SK-N-SH (cell line): ENCODE measurements around the gene SLC7A6. TPM values are rescaled to one million over a fixed set of nuclear protein-coding genes. Genes with fewer than 3 reads are reported as not detected.

Experiments
- CTCF ChIA-PET: fragments of 300-600, 350-600 bp; formaldehyde crosslinking; extraction: SDS; loops from one replicate; lab custom pipeline; 2021; lab: Yijun Ruan, JAX
- POLR2A ChIA-PET: fragments of 350-600 bp; sonication (Branson Sonifier 250); formaldehyde crosslinking; extraction: SDS; loops from one replicate; lab custom pipeline; 2020; ENCODE audit warnings: antibody characterized with exemption, inconsistent platforms; lab: Yijun Ruan, JAX
- DNase-seq: peaks from one replicate; pipeline ENCODE4 v3.0.0; 2012
- H2AFZ ChIP-seq: fragments of 200-600 bp; sonication (generic); 2 replicates; pipeline ENCODE4 v1.8.1; 2016; ENCODE audit warnings: antibody characterized with exemption, mild to moderate bottlenecking, low read depth
- H3F3A ChIP-seq: fragments of 200-600 bp; sonication (generic); replicated peaks from 2 replicates; pipeline ENCODE3; 2016; ENCODE audit warnings: antibody characterized with exemption, mild to moderate bottlenecking; ENCODE audit not compliant: insufficient read depth
- H3K27ac ChIP-seq, 2 experiments: fragments of 200-500 bp in 1 of 2; fragments of 200-600 bp in 1 of 2; sonication (Bioruptor generic) in 1 of 2; sonication (generic), shearing (Covaris generic) in 1 of 2; 2 replicates each; pipeline versions ENCODE4 v1.5.1 to v1.6.1; 2014 to 2016; ENCODE audit warnings: low read depth in 2 of 2, inconsistent platforms in 1 of 2, low read length in 1 of 2, mild to moderate bottlenecking in 1 of 2, mixed read lengths in 1 of 2
- H3K27me3 ChIP-seq: fragments of 200-600 bp; sonication (generic), shearing (Covaris generic); 2 replicates; pipeline ENCODE4 v1.6.1; 2016; ENCODE audit warnings: mixed run types; ENCODE audit not compliant: insufficient read depth
- H3K36me3 ChIP-seq, 2 experiments: fragments of 200-500 bp in 1 of 2; fragments of 200-600 bp in 1 of 2; sonication (Bioruptor generic) in 1 of 2; sonication (generic) in 1 of 2; replicated peaks in 1 of 2; 2 replicates each; pipeline versions ENCODE3 to v1.5.1; 2014 to 2016; ENCODE audit warnings: low read length in 1 of 2, mild to moderate bottlenecking in 1 of 2; ENCODE audit not compliant: insufficient read depth in 2 of 2, control insufficient read depth in 1 of 2
- H3K4me1 ChIP-seq, 2 experiments: fragments of 200-500 bp in 1 of 2; fragments of 200-600 bp in 1 of 2; sonication (Bioruptor generic) in 1 of 2; sonication (generic), shearing (Covaris generic) in 1 of 2; 2 replicates each; pipeline versions ENCODE4 v1.5.1 to v1.6.1; 2014 to 2016; ENCODE audit warnings: low read depth in 1 of 2, low read length in 1 of 2, mixed run types in 1 of 2; ENCODE audit not compliant: insufficient read depth in 2 of 2, control insufficient read depth in 1 of 2
- H3K4me2 ChIP-seq: fragments of 200-600 bp; sonication (generic), shearing (Covaris generic); 2 replicates; pipeline ENCODE4 v1.6.1; 2017; ENCODE audit warnings: mixed run types
- H3K4me3 ChIP-seq, 2 experiments: fragments of 200-500 bp in 1 of 2; fragments of 200-600 bp in 1 of 2; sonication (Bioruptor generic) in 1 of 2; sonication (generic), shearing (Covaris generic) in 1 of 2; 2 replicates each; pipeline versions ENCODE4 v1.5.1 to v1.8.1; 2014 to 2016; ENCODE audit warnings: low read depth in 2 of 2, inconsistent platforms in 1 of 2, low read length in 1 of 2, mild to moderate bottlenecking in 1 of 2, mixed read lengths in 1 of 2, moderate library complexity in 1 of 2
- H3K79me2 ChIP-seq: fragments of 200-600 bp; sonication (generic); 2 replicates; pipeline ENCODE4 v1.8.1; 2017; ENCODE audit warnings: mild to moderate bottlenecking; ENCODE audit not compliant: insufficient read depth
- H3K9ac ChIP-seq: fragments of 200-600 bp; sonication (generic); 2 replicates; pipeline ENCODE4 v1.6.1; 2017; ENCODE audit warnings: mixed run types
- H3K9me2 ChIP-seq: fragments of 200-600 bp; sonication (generic); 2 replicates; pipeline ENCODE4 v1.6.1; 2017; ENCODE audit warnings: mixed run types
- H3K9me3 ChIP-seq: fragments of 200-600 bp; sonication (generic); 2 replicates; pipeline ENCODE4 v1.6.1; 2017; ENCODE audit warnings: mixed run types, mild to moderate bottlenecking, moderate library complexity
- H4K20me1 ChIP-seq: fragments of 200-600 bp; sonication (generic); 2 replicates; pipeline ENCODE4 v1.6.1; 2017; ENCODE audit warnings: mild to moderate bottlenecking, mixed run types; ENCODE audit not compliant: insufficient read depth
- FOXJ3 ChIP-seq: sonication (generic); formaldehyde crosslinking; IDR thresholded peaks from 2 replicates; pipeline ENCODE4 v1.5.1; 2020; ENCODE audit warnings: mild to moderate bottlenecking, missing genetic modification reagents
- MAX ChIP-seq: IDR thresholded peaks from 2 replicates; pipeline ENCODE4 v1.4.0; 2012; ENCODE audit warnings: low read depth
- RAD21 ChIP-seq: IDR thresholded peaks from 2 replicates; pipeline ENCODE4 v1.6.1; 2012; ENCODE audit warnings: mild to moderate bottlenecking, low read length
- REST ChIP-seq: IDR thresholded peaks from 2 replicates; pipeline ENCODE4 v1.6.1; 2012; ENCODE audit warnings: mild to moderate bottlenecking, low read depth, low read length, moderate library complexity
- TAF1 ChIP-seq: IDR thresholded peaks from 2 replicates; pipeline ENCODE4 v1.6.1; 2012; ENCODE audit warnings: low read depth, mild to moderate bottlenecking, low read length, moderate library complexity, borderline replicate concordance
- WGBS: methylation state at CpG from one replicate; pipeline ENCODE4 v1.1.6; 2017; ENCODE audit warnings: low lambda C conversion rate; 5-methylcytosine and 5-hydroxymethylcytosine counted together
- polyA plus RNA-seq, 3 experiments: library from polyadenylated mRNA; depleted of rRNA; stranded (reverse); fragments of >200 nt; gene quantifications; 2 replicates each; pipeline ENCODE4 v1.2.3, GENCODE V29; 2012
- TF ChIP-seq, protein P1 (sequence below): fragments of 200-600 bp; sonication (generic); IDR thresholded peaks from 2 replicates; pipeline ENCODE4 v1.6.1; 2017; ENCODE audit warnings: antibody characterized with exemption, mild to moderate bottlenecking, moderate library complexity
- TF ChIP-seq, protein P2 (sequence below): fragments of 150-350 bp; IDR thresholded peaks from 2 replicates; pipeline ENCODE4 v1.6.1; 2016; ENCODE audit warnings: mild to moderate bottlenecking, low read depth, low read length

Gene SLC7A6
- polyA plus RNA-seq, 1 of the 3 experiments (the other 2 are of a cell fraction), result 19.0 TPM

DNA sequence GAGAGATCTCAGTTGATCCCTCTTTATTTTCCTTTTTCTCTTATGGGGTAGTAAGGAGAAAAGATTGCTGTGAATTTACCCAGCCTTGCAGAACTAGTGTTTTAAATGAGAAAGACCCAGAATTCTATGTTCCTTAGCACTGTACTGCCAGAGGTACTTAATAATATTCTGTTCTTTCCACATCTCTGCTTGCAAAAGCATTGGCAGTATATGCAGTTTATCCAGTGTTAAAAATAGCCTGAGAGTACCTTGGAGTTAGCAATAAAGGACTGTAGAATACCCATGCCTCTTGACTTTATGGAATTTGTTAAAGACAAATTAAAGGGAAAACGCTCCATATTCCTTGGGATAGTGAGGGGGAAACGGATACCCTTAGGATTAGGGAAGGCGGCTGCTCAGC, 11.9 kb downstream of the SLC7A6 start (continued):
- TF ChIP-seq, protein P1, sequence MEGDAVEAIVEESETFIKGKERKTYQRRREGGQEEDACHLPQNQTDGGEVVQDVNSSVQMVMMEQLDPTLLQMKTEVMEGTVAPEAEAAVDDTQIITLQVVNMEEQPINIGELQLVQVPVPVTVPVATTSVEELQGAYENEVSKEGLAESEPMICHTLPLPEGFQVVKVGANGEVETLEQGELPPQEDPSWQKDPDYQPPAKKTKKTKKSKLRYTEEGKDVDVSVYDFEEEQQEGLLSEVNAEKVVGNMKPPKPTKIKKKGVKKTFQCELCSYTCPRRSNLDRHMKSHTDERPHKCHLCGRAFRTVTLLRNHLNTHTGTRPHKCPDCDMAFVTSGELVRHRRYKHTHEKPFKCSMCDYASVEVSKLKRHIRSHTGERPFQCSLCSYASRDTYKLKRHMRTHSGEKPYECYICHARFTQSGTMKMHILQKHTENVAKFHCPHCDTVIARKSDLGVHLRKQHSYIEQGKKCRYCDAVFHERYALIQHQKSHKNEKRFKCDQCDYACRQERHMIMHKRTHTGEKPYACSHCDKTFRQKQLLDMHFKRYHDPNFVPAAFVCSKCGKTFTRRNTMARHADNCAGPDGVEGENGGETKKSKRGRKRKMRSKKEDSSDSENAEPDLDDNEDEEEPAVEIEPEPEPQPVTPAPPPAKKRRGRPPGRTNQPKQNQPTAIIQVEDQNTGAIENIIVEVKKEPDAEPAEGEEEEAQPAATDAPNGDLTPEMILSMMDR, result no peak
- TF ChIP-seq TAF1, result no peak

DNA sequence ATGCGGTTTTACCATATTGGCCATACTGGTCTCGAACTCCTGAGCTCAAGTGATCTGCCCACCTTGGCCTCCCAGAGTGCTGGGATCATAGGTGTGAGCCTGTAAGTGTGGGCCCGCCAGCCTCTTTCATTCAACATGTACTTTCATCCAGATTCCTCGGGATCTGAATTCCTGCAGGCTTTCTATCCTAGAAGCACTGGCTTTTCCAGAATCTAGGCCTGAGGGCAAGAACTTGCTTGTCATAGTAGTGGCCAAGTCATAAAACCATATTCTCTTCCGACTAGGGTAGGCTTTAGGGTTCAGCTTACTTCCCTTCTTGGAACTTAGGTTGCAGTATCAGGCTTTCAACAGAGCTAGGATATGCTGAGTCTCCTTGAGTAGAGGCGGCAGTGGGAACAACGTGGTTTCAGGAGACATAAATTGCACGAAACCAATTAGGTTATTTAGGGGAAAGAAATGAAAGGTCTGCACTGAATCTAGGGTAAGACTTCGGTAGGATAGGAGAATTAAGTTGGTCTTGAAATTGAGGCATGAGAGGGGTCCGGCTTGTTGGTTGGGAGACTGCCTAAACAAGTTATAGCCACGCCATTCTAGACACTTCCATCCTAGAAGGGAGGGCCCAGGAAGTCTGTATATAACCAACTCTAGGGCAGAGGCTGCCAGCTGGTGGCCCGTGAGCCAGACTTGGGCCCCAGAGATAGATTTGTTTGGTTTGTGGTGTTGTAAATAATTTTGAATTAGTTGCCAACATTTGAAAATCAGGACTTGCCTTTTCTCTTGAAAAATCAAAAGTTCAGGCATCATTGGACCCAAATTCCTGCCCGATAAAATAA, 15.6 kb downstream of the SLC7A6 start:
- Histone ChIP-seq H3K4me3 (no peak overlapping the region), H3K27ac (no peak overlapping the region), H3K9me2 (no peaks in the 10 kb centered on the region), H2AFZ (no peak overlapping the region), H3K4me1 (no peaks in the 10 kb centered on the region; a peak in 1 of 4 replicates), H4K20me1 (no peaks in the 10 kb centered on the region), H3K27me3 (no peaks in the 10 kb centered on the region), H3K79me2 (peaks cover 37% of the 10 kb centered on the region; the same call in 1 of the 2 replicates), H3F3A (no peaks in the 10 kb centered on the region), H3K4me2 (no peak overlapping the region), H3K9me3 (no peaks in the 10 kb centered on the region), H3K36me3 (peaks cover 5 to 6% of the 10 kb centered on the region in 2 experiments), H3K9ac (no peak overlapping the region)
- TF ChIP-seq MAX (no peak), RAD21 (no peak), FOXJ3 (no peak), REST (no peak)
- TF ChIP-seq, protein P2, sequence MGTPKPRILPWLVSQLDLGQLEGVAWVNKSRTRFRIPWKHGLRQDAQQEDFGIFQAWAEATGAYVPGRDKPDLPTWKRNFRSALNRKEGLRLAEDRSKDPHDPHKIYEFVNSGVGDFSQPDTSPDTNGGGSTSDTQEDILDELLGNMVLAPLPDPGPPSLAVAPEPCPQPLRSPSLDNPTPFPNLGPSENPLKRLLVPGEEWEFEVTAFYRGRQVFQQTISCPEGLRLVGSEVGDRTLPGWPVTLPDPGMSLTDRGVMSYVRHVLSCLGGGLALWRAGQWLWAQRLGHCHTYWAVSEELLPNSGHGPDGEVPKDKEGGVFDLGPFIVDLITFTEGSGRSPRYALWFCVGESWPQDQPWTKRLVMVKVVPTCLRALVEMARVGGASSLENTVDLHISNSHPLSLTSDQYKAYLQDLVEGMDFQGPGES, result no peak
- CTCF ChIA-PET, result interaction anchor here (1.3 to 4.0 kb wide), 4 partner anchors 16 to 49 kb away, joined by 4 to 15 read pairs (median 9); partner anchors contain the start of genes PRMT7, SLC7A6 and SLC7A6OS
- no peak for DNase-seq
- POLR2A ChIA-PET, result no interaction called here
- whole genome bisulfite sequencing, result 91% methylated on average over 13 of the region's 13 CpGs
